ENCODE measurements around the gene GLIPR1L2. TPM values are rescaled to one million over a fixed set of nuclear protein-coding genes. Genes with fewer than 3 reads are reported as not detected.

GLIPR1L2 gene
- total and polyA plus RNA-seq, 2 of the 8 experiments (the other 6 are each of a cell fraction or from before 2014, with no cell fraction given): 0.09 TPM; not detected in 1

DNA sequence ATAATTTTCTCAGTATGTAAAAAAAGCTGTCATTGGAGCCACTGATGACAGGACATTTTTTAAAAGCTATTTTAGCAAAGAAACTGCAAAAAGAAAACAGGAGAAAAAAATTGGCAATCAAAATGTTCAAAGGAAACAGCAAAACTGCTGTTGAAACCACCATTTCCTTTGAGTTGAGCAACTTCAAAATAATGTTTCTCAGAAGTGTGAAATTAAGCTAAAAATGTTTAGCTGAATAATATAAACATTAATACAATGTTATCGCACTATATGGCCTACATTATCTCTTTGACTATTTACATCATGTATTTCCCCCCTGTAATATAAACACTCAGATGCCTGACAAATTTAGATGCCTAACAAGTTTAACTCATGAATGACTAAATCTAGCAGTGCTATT is 66.3 kb downstream of the GLIPR1L2 start:
- H4K5ac ChIP-seq (ENCODE audit: insufficient read length, low read depth, low read length): no peak overlapping the region
- FAIRE-seq (no peak), DNase-seq (ENCODE audit: low read depth in 1 of 2, low spot score in 2 of 2) (no peak)
- H3K23ac ChIP-seq (ENCODE audit: insufficient read length): no peak overlapping the region
- no peak overlapping the region for H3K4ac ChIP-seq (replicated peaks; ENCODE audit: insufficient read length, low read depth, low read length)
- H3K23me2 ChIP-seq (ENCODE audit: low read depth, low read length): no peaks in the 10 kb centered on the region
- H3K27ac ChIP-seq (ENCODE audit: low read depth, low read length): no peak overlapping the region
- no peak overlapping the region for H2BK5ac ChIP-seq (ENCODE audit: low read depth, low read length)
- no peaks in the 10 kb centered on the region for H3K27me3 ChIP-seq (replicated peaks in 1 of 4; ENCODE audit: control insufficient read depth in 3 of 4, extremely low read depth in 1 of 4, insufficient read depth in 3 of 4, low read length in 3 of 4)
- H2BK12ac ChIP-seq (ENCODE audit: low read depth, low read length): no peak overlapping the region
- no peak overlapping the region for H2BK20ac ChIP-seq (ENCODE audit: low read length)
- H2AFZ ChIP-seq (ENCODE audit: low read length): no peak overlapping the region
- no peak overlapping the region for H2BK15ac ChIP-seq (ENCODE audit: low read length)
- H3K9me3 ChIP-seq (ENCODE audit: insufficient read depth in 2 of 2, low read depth in 1 of 2, low read length in 1 of 2): peaks cover 6 to 20% of the 10 kb centered on the region in 2 experiments; a peak in 3 of 4 replicates
- no peak overlapping the region for H3K9ac ChIP-seq (replicated peaks in 1 of 4; ENCODE audit: extremely low read depth in 1 of 4, low read depth in 3 of 4, low read length in 3 of 4)
- no peaks in the 10 kb centered on the region for H3K79me2 ChIP-seq (ENCODE audit: control insufficient read depth in 1 of 2, insufficient read depth in 2 of 2, low read length in 2 of 2)
- POLR2A ChIA-PET (ENCODE audit: partially characterized antibody): no interaction called here
- TF ChIP-seq BRCA1 (IDR thresholded peaks at IDR 0.05; ENCODE audit: low read depth, low read length): no peak
- CTCF ChIA-PET (ENCODE audit: partially characterized antibody): no interaction called here
- H3K14ac ChIP-seq (ENCODE audit: insufficient read length): no peak overlapping the region
- WGBS, 2 experiments (ENCODE audit: extremely low coverage in 1 of 2, insufficient coverage in 1 of 2, insufficient read length in 1 of 2, insufficient replicate concordance in 2 of 2, low coverage in 1 of 2, low lambda C conversion rate in 2 of 2, missing lambda C conversion rate in 1 of 2): 97% methylated on average over 1 of the region's 1 CpG; no CpG with 5 or more reads in 1 of the 2 experiments
- H3K4me3 ChIP-seq (ENCODE audit: extremely low read depth in 1 of 4, insufficient read depth in 2 of 4, low read depth in 3 of 4, low read length in 4 of 4): no peak overlapping the region
- no peak overlapping the region for H2AK5ac ChIP-seq (ENCODE audit: low read depth, low read length)
- H2BK120ac ChIP-seq (replicated peaks; ENCODE audit: low read depth, low read length): no peak overlapping the region
- no peak overlapping the region for H4K8ac ChIP-seq (ENCODE audit: extremely low read depth, insufficient read depth, low read length)
- no peak overlapping the region for H3K4me2 ChIP-seq (ENCODE audit: insufficient read depth in 1 of 2, low read depth in 2 of 2, low read length in 2 of 2)
- H3K56ac ChIP-seq (replicated peaks; ENCODE audit: insufficient read length, low read depth, low read length): no peak overlapping the region
- no peaks in the 10 kb centered on the region for H3K36me3 ChIP-seq (ENCODE audit: control insufficient read depth in 2 of 4, insufficient read depth in 4 of 4, low read length in 3 of 4)
- no peak overlapping the region for H3K18ac ChIP-seq (ENCODE audit: extremely low read depth, low read length)
- H4K20me1 ChIP-seq (replicated peaks in 1 of 2; ENCODE audit: control insufficient read depth in 1 of 2, insufficient read depth in 2 of 2, low read length in 2 of 2): no peaks in the 10 kb centered on the region
- no peaks in the 10 kb centered on the region for H3K79me1 ChIP-seq (ENCODE audit: low read depth, low read length)
- H4K91ac ChIP-seq (replicated peaks; ENCODE audit: insufficient read length, low read length): no peak overlapping the region
- H3K4me1 ChIP-seq (replicated peaks in 1 of 4; ENCODE audit: control insufficient read depth in 3 of 4, insufficient read depth in 4 of 4, low read length in 3 of 4): no peaks in the 10 kb centered on the region

All from H1 (cell line).